ENCODE results near the gene CTBP2.

Gene CTBP2

GRCh38 chr10:125142946-125143345, 17.4 kb downstream of the CTBP2 start:
- no peaks in the 10 kb centered on the region for H3K27me3 ChIP-seq (ENCODE audit: control insufficient read depth, insufficient read depth, low read length)
- peaks cover 27% of the 10 kb centered on the region for H3K4me1 ChIP-seq (ENCODE audit: control insufficient read depth, insufficient read depth, low read length)
- no peak overlapping the region for H3K27ac ChIP-seq (ENCODE audit: low read depth, low read length)
- H3K4me3 ChIP-seq (ENCODE audit: low read length), result no peak overlapping the region
- no peaks in the 10 kb centered on the region for H3K36me3 ChIP-seq (ENCODE audit: control insufficient read depth, insufficient read depth, low read length)
- H3K9ac ChIP-seq (ENCODE audit: low read length), result no peak overlapping the region

- H3K27ac ChIP-seq (ENCODE audit: low read depth, low read length), result no peak overlapping the region
- no peaks in the 10 kb centered on the region for H3K27me3 ChIP-seq (ENCODE audit: control insufficient read depth, insufficient read depth, low read length)
- H3K4me3 ChIP-seq (ENCODE audit: low read length), result no peak overlapping the region
- H3K9ac ChIP-seq (ENCODE audit: low read length), result no peak overlapping the region
- peaks cover 20% of the 10 kb centered on the region for H3K4me1 ChIP-seq (ENCODE audit: control insufficient read depth, insufficient read depth, low read length)
- no peaks in the 10 kb centered on the region for H3K36me3 ChIP-seq (ENCODE audit: control insufficient read depth, insufficient read depth, low read length)
These were observed 18.4 kb downstream of the CTBP2 start for GRCh38 chr10:125141860-125142484.

GRCh38 chr10:125141150-125141859, 19.1 kb downstream of the CTBP2 start:
- Histone ChIP-seq H3K27ac (ENCODE audit: low read depth, low read length) (no peak overlapping the region), H3K9ac (ENCODE audit: low read length) (no peak overlapping the region), H3K27me3 (ENCODE audit: control insufficient read depth, insufficient read depth, low read length) (no peaks in the 10 kb centered on the region), H3K4me1 (ENCODE audit: control insufficient read depth, insufficient read depth, low read length) (peaks cover 19% of the 10 kb centered on the region), H3K36me3 (ENCODE audit: control insufficient read depth, insufficient read depth, low read length) (no peaks in the 10 kb centered on the region), H3K4me3 (ENCODE audit: low read length) (no peak overlapping the region)

GRCh38 chr10:125140151-125140550, 20.2 kb downstream of the CTBP2 start:
- Histone ChIP-seq H3K9ac (ENCODE audit: low read length) (no peak overlapping the region), H3K36me3 (ENCODE audit: control insufficient read depth, insufficient read depth, low read length) (no peaks in the 10 kb centered on the region), H3K27me3 (ENCODE audit: control insufficient read depth, insufficient read depth, low read length) (no peaks in the 10 kb centered on the region), H3K4me3 (ENCODE audit: low read length) (no peak overlapping the region), H3K27ac (ENCODE audit: low read depth, low read length) (no peak overlapping the region), H3K4me1 (ENCODE audit: control insufficient read depth, insufficient read depth, low read length) (peaks cover 17% of the 10 kb centered on the region)

- Histone ChIP-seq H3K27me3 (ENCODE audit: control insufficient read depth, insufficient read depth, low read length) (no peaks in the 10 kb centered on the region), H3K27ac (ENCODE audit: low read depth, low read length) (no peak overlapping the region), H3K9ac (ENCODE audit: low read length) (no peak overlapping the region), H3K4me1 (ENCODE audit: control insufficient read depth, insufficient read depth, low read length) (peaks cover 6% of the 10 kb centered on the region), H3K4me3 (ENCODE audit: low read length) (no peak overlapping the region), H3K36me3 (ENCODE audit: control insufficient read depth, insufficient read depth, low read length) (no peaks in the 10 kb centered on the region)
These were observed 22.5 kb downstream of the CTBP2 start for GRCh38 chr10:125137601-125138438.

- Histone ChIP-seq H3K4me3 (ENCODE audit: low read length) (no peak overlapping the region), H3K36me3 (ENCODE audit: control insufficient read depth, insufficient read depth, low read length) (peaks cover 5% of the 10 kb centered on the region), H3K4me1 (ENCODE audit: control insufficient read depth, insufficient read depth, low read length) (peaks cover 6% of the 10 kb centered on the region), H3K27me3 (ENCODE audit: control insufficient read depth, insufficient read depth, low read length) (no peaks in the 10 kb centered on the region), H3K27ac (ENCODE audit: low read depth, low read length) (no peak overlapping the region), H3K9ac (ENCODE audit: low read length) (no peak overlapping the region)
These were observed 24.3 kb downstream of the CTBP2 start for GRCh38 chr10:125136087-125136486.

- no peak overlapping the region for H3K9ac ChIP-seq (ENCODE audit: low read length)
- peaks cover 8% of the 10 kb centered on the region for H3K36me3 ChIP-seq (ENCODE audit: control insufficient read depth, insufficient read depth, low read length)
- H3K4me1 ChIP-seq (ENCODE audit: control insufficient read depth, insufficient read depth, low read length), result peaks cover 6% of the 10 kb centered on the region
- no peaks in the 10 kb centered on the region for H3K27me3 ChIP-seq (ENCODE audit: control insufficient read depth, insufficient read depth, low read length)
- H3K27ac ChIP-seq (ENCODE audit: low read depth, low read length), result no peak overlapping the region
- H3K4me3 ChIP-seq (ENCODE audit: low read length), result no peak overlapping the region
These were observed 24.7 kb downstream of the CTBP2 start for GRCh38 chr10:125135771-125136035.

- Histone ChIP-seq H3K27ac (ENCODE audit: low read depth, low read length) (no peak overlapping the region), H3K4me1 (ENCODE audit: control insufficient read depth, insufficient read depth, low read length) (peaks cover 6% of the 10 kb centered on the region)
These were observed 25.2 kb downstream of the CTBP2 start for GRCh38 chr10:125134916-125135770.

GRCh38 chr10:125134483-125134848, 25.9 kb downstream of the CTBP2 start:
- no peak overlapping the region for H3K4me3 ChIP-seq (ENCODE audit: low read length)
- H3K9ac ChIP-seq (ENCODE audit: low read length), result no peak overlapping the region
- no peaks in the 10 kb centered on the region for H3K27me3 ChIP-seq (ENCODE audit: control insufficient read depth, insufficient read depth, low read length)
- H3K4me1 ChIP-seq (ENCODE audit: control insufficient read depth, insufficient read depth, low read length), result peaks cover 6% of the 10 kb centered on the region
- no peak overlapping the region for H3K27ac ChIP-seq (ENCODE audit: low read depth, low read length)
- H3K36me3 ChIP-seq (ENCODE audit: control insufficient read depth, insufficient read depth, low read length), result peaks cover 8% of the 10 kb centered on the region

More at GRCh38 chr10:125134916-125135770, 25.2 kb downstream of the CTBP2 start:
- Histone ChIP-seq H3K27me3 (ENCODE audit: control insufficient read depth, insufficient read depth, low read length) (no peaks in the 10 kb centered on the region), H3K4me3 (ENCODE audit: low read length) (no peak overlapping the region), H3K36me3 (ENCODE audit: control insufficient read depth, insufficient read depth, low read length) (peaks cover 8% of the 10 kb centered on the region), H3K9ac (ENCODE audit: low read length) (no peak overlapping the region)

- Histone ChIP-seq H3K4me1 (ENCODE audit: control insufficient read depth, insufficient read depth, low read length) (peaks cover 6% of the 10 kb centered on the region), H3K27me3 (ENCODE audit: control insufficient read depth, insufficient read depth, low read length) (no peaks in the 10 kb centered on the region), H3K9ac (ENCODE audit: low read length) (no peak overlapping the region), H3K4me3 (ENCODE audit: low read length) (no peak overlapping the region), H3K36me3 (ENCODE audit: control insufficient read depth, insufficient read depth, low read length) (peaks cover 8% of the 10 kb centered on the region), H3K27ac (ENCODE audit: low read depth, low read length) (no peak overlapping the region)
These were observed 26.5 kb downstream of the CTBP2 start for GRCh38 chr10:125133696-125134482.

GRCh38 chr10:125132344-125132743, 28.0 kb downstream of the CTBP2 start:
- Histone ChIP-seq H3K9ac (ENCODE audit: low read length) (no peak overlapping the region), H3K27ac (ENCODE audit: low read depth, low read length) (no peak overlapping the region), H3K4me1 (ENCODE audit: control insufficient read depth, insufficient read depth, low read length) (peaks cover 6% of the 10 kb centered on the region), H3K4me3 (ENCODE audit: low read length) (no peak overlapping the region), H3K36me3 (ENCODE audit: control insufficient read depth, insufficient read depth, low read length) (peaks cover 8% of the 10 kb centered on the region), H3K27me3 (ENCODE audit: control insufficient read depth, insufficient read depth, low read length) (no peaks in the 10 kb centered on the region)
